ENCODE data around the gene GXYLT1.
"Not testable (repeated sequence)": the region's sequence is repeated elsewhere in the genome, so short reads cannot be mapped to it uniquely, and the experiment has no call there.

GXYLT1 gene

GRCh38 chr12:42144408-42145196 is at the start of gene GXYLT1:
Gene GXYLT1, minus strand, starts transcription at chr12:42144874. Its CDS starts 228 bp downstream, at chr12:42144646.
- peak; percentile 55 to 84 (median 75) for DNase-seq (ENCODE audit: low read depth in 2 of 3, low spot score in 2 of 3)

GRCh38 chr12:42192686-42193085 is 48.0 kb upstream of the GXYLT1 start:
- no peak for DNase-seq (ENCODE audit: low read depth in 2 of 3, low spot score in 2 of 3)

GRCh38 chr12:42192258-42192657 is 47.6 kb upstream of the GXYLT1 start:
- no peak for DNase-seq (ENCODE audit: low read depth in 2 of 3, low spot score in 2 of 3)

- DNase-seq (ENCODE audit: low read depth in 2 of 3, low spot score in 2 of 3): no peak
Observed at GRCh38 chr12:42190376-42190775, 45.7 kb upstream of the GXYLT1 start.

GRCh38 chr12:42188275-42188674 is 43.6 kb upstream of the GXYLT1 start:
- not testable (repeated sequence) for DNase-seq (ENCODE audit: low read depth in 2 of 3, low spot score in 2 of 3)

GRCh38 chr12:42187799-42188198 is 43.1 kb upstream of the GXYLT1 start:
- DNase-seq (ENCODE audit: low read depth in 2 of 3, low spot score in 2 of 3): no peak

- no peak for DNase-seq (ENCODE audit: low read depth in 2 of 3, low spot score in 2 of 3)
Observed at GRCh38 chr12:42186793-42187192, 42.1 kb upstream of the GXYLT1 start.

- DNase-seq (ENCODE audit: low read depth in 2 of 3, low spot score in 2 of 3): no peak
Observed at GRCh38 chr12:42182394-42182793, 37.7 kb upstream of the GXYLT1 start.

- no peak for DNase-seq (ENCODE audit: low read depth in 2 of 3, low spot score in 2 of 3)
Observed at GRCh38 chr12:42180990-42181596, 36.4 kb upstream of the GXYLT1 start.

- no peak for DNase-seq (ENCODE audit: low read depth in 2 of 3, low spot score in 2 of 3)
Observed at GRCh38 chr12:42178101-42178500, 33.4 kb upstream of the GXYLT1 start.

- DNase-seq (ENCODE audit: low read depth in 2 of 3, low spot score in 2 of 3): no peak
Observed at GRCh38 chr12:42174978-42175377, 30.3 kb upstream of the GXYLT1 start.

GRCh38 chr12:42173961-42174521 is 29.4 kb upstream of the GXYLT1 start:
- no peak for DNase-seq (ENCODE audit: low read depth in 2 of 3, low spot score in 2 of 3)

GRCh38 chr12:42172441-42173210 is 28.0 kb upstream of the GXYLT1 start:
- no peak for DNase-seq (ENCODE audit: low read depth in 2 of 3, low spot score in 2 of 3)

GRCh38 chr12:42167711-42168110 is 23.0 kb upstream of the GXYLT1 start:
- DNase-seq (ENCODE audit: low read depth in 2 of 3, low spot score in 2 of 3): no peak

GRCh38 chr12:42166501-42166900 is 21.8 kb upstream of the GXYLT1 start:
- no peak for DNase-seq (ENCODE audit: low read depth in 2 of 3, low spot score in 2 of 3)

GRCh38 chr12:42163913-42164312 is 19.2 kb upstream of the GXYLT1 start:
- DNase-seq (ENCODE audit: low read depth in 2 of 3, low spot score in 2 of 3): no peak

GRCh38 chr12:42162965-42163364 is 18.3 kb upstream of the GXYLT1 start:
- no peak for DNase-seq (ENCODE audit: low read depth in 2 of 3, low spot score in 2 of 3)

- DNase-seq (ENCODE audit: low read depth in 2 of 3, low spot score in 2 of 3): no peak
Observed at GRCh38 chr12:42162193-42162592, 17.5 kb upstream of the GXYLT1 start.

- no peak for DNase-seq (ENCODE audit: low read depth in 2 of 3, low spot score in 2 of 3)
Observed at GRCh38 chr12:42161529-42161928, 16.9 kb upstream of the GXYLT1 start.

GRCh38 chr12:42156232-42156631 is 11.6 kb upstream of the GXYLT1 start:
- no peak for DNase-seq (ENCODE audit: low read depth in 2 of 3, low spot score in 2 of 3)

GRCh38 chr12:42145552-42146215 is 1.0 kb upstream of the GXYLT1 start:
- no peak for DNase-seq (ENCODE audit: low read depth in 2 of 3, low spot score in 2 of 3)

Data from activated CD8-positive, alpha-beta memory T cell treated with anti-CD3 and anti-CD28 coated beads for 48 hours (primary cell).